Esophagus (tissue), 2 donors: Measurements from ENCODE around the gene ASCC3. TPM values are rescaled to one million over a fixed set of nuclear protein-coding genes. Genes with fewer than 3 reads are reported as not detected.

Source experiments
- H3K27ac ChIP-seq, 2 donors: one replicate each; pipeline ENCODE4 v1.5.1; 2013; ENCODE audit warnings: low read depth in 2 of 2, mild to moderate bottlenecking in 2 of 2, inconsistent platforms in 1 of 2, low read length in 1 of 2, moderate library complexity in 1 of 2
- H3K27me3 ChIP-seq, 2 donors: one replicate each; pipeline ENCODE4 v1.6.1; 2013; ENCODE audit warnings: low read length in 2 of 2, control low read depth in 1 of 2, mild to moderate bottlenecking in 1 of 2; ENCODE audit not compliant: insufficient read depth in 2 of 2, control insufficient read depth in 1 of 2
- H3K36me3 ChIP-seq, 2 donors: one replicate each; pipeline ENCODE4 v1.6.1; 2013; ENCODE audit warnings: low read length in 1 of 2; ENCODE audit not compliant: control insufficient read depth in 2 of 2, insufficient read depth in 2 of 2
- H3K4me1 ChIP-seq, 2 donors: one replicate each; pipeline ENCODE4 v1.6.1; 2013; ENCODE audit warnings: low read length in 1 of 2; ENCODE audit not compliant: control insufficient read depth in 2 of 2, insufficient read depth in 2 of 2
- H3K4me3 ChIP-seq, 2 donors: one replicate each; pipeline ENCODE4 v1.5.1; 2013; ENCODE audit warnings: low read length in 2 of 2, mild to moderate bottlenecking in 2 of 2, low read depth in 1 of 2, moderate library complexity in 1 of 2
- H3K9me3 ChIP-seq, 2 donors: one replicate each; pipeline ENCODE4 v1.6.1; 2013; ENCODE audit warnings: mild to moderate bottlenecking in 2 of 2, low read depth in 1 of 2, low read length in 1 of 2, moderate library complexity in 1 of 2; ENCODE audit not compliant: control insufficient read depth in 2 of 2, insufficient read depth in 1 of 2
- WGBS, 2 donors: extraction: QIAGEN DNeasy Blood & Tissue Kit; methylation state at CpG; one replicate each; pipeline ENCODE4 v1.1.7; 2013; 5-methylcytosine and 5-hydroxymethylcytosine counted together
- polyA plus RNA-seq, 2 donors: library from polyadenylated mRNA; stranded (reverse); fragments of 200-250 nt; gene quantifications; one replicate each; pipeline ENCODE4 v1.2.3, GENCODE V29; 2013
- donor health status: healthy with polysubstance abuse.
- donor health status: Bipolar disorder and iron deficiency.

Gene ASCC3
- polyA plus RNA-seq, 2 donors, result 7.4 to 15.0 TPM

DNA sequence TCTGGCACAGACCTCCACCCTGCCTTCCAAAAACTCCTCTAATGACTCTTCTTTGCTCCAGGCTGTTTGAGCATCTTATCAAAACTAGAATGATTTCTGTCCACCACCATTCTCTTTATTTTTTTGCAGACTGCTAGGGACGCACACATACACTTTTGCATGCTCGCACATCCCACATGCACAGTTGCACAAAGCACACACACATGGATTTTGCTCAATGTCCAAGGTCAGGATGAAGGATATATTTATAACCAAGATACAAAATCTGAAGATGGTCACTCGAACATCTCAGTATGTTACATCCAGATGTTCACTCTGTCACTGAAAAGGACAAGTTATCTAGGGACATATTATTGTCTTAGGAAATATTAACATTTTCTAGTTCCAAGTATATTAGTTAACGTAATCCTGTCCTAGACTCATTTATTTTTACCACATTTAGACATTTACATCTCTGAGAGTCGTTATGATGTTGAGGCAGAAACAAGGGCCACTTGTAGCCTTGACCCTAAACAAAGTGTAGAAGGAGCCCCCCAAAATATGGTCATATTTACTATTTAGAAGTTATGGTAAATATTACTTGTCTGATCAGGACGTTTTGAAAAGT lies 413.0 kb downstream of the ASCC3 start:
- H3K9me3 ChIP-seq, result peaks cover 6 to 18% of the 10 kb centered on the region in 2 donors
- H3K4me3 ChIP-seq, result no peak overlapping the region
- peaks cover under 1 to 47% of the 10 kb centered on the region in 2 donors for H3K27me3 ChIP-seq
- peaks cover 7 to 11% of the 10 kb centered on the region in 2 donors for H3K4me1 ChIP-seq
- no peaks in the 10 kb centered on the region for H3K36me3 ChIP-seq
- no peak overlapping the region for H3K27ac ChIP-seq
- WGBS, 2 donors, result 34 to 42% methylated on average over 6 of the region's 6 CpGs

DNA sequence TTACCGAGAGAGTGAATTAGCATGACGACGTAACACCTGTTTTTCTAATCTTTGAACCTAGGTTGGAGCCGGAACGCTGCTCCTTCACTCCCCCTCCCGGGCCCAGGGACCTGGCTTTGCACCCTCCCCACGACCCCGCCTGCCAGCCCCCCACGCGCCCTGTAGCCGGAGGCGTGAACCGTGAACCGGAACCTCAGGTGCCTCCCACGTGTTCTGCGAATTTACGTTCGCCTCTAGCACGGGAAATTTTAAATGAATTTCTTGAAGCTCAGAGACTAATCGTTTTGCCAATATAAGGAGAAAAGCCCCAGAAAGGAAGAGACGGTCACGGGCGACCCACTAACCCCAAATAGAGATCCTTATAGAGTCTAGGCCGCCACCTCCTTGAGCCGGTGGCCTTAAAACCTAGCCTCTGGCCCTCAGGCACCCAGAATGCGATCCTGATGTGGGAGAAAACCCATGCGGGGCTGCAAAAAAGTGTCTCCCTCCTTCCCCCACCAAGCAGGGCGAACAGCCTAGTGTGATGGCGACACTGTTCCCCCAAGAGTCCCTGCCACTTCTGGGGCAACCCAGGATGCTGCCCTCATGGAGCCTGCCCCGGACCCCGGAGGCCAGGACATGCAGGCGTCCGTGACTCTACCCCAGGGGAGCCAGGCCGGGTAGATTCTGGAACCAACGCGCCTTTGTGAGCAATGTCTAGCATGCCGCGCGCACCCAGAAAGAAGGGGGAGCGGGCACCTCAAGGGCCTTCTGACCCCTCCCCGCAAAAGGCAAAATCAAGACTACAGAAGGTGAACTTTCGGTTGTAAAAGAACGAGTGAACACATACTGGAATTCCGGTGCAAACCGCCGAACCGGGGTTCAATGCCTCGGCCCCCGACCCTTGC lies 413.8 kb downstream of the ASCC3 start:
- H3K4me1 ChIP-seq, result peaks cover 7 to 11% of the 10 kb centered on the region in 2 donors
- H3K9me3 ChIP-seq, result peaks cover 6 to 18% of the 10 kb centered on the region in 2 donors
- 14 to 24% methylated on average over 48 to 49 of the region's 49 CpGs for WGBS, 2 donors
- H3K27me3 ChIP-seq, result peaks cover 5 to 49% of the 10 kb centered on the region in 2 donors
- H3K4me3 ChIP-seq, result no peak overlapping the region
- no peak overlapping the region for H3K27ac ChIP-seq
- H3K36me3 ChIP-seq, result no peaks in the 10 kb centered on the region

DNA sequence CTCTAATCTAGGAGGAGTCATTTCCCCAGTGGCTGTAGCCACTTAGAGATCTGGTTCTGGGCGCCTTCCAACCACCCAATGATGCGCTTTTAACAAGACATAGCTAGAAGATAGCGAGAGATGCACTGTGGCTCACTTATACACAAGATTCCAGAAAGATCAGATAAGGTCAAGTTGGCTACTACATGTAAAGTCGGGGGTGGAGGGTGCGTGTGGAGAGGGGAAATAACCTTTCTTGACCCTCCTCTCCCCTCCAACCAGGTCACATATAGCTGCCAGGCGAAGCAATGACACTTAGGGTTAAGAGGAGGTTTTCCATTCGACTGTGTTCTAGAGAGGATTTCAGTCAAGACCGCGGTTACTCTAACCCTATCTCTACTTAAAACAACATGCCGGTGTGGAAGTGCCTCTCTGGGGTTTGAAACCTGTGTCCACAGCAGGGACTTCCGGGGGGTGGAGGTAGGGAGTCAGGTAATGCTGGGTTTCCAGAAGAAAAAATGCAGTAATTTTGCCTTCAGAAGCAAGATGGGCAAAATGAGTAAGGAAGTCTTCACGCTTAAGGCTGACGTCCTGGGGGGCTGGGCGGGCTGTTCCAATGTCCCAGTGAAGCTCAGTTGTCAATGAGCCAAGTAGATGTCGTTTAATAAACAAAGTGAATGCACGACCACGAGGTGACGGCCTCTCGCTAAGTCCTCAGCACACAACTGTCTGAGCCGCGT lies 414.6 kb downstream of the ASCC3 start:
- peaks cover 6 to 18% of the 10 kb centered on the region in 2 donors for H3K9me3 ChIP-seq
- H3K27ac ChIP-seq, result no peak overlapping the region
- peaks cover 7 to 11% of the 10 kb centered on the region in 2 donors for H3K4me1 ChIP-seq
- peaks cover 5 to 49% of the 10 kb centered on the region in 2 donors for H3K27me3 ChIP-seq
- no peak overlapping the region for H3K4me3 ChIP-seq
- 9 to 17% methylated on average over 21 of the region's 21 CpGs for WGBS, 2 donors
- H3K36me3 ChIP-seq, result no peaks in the 10 kb centered on the region

DNA sequence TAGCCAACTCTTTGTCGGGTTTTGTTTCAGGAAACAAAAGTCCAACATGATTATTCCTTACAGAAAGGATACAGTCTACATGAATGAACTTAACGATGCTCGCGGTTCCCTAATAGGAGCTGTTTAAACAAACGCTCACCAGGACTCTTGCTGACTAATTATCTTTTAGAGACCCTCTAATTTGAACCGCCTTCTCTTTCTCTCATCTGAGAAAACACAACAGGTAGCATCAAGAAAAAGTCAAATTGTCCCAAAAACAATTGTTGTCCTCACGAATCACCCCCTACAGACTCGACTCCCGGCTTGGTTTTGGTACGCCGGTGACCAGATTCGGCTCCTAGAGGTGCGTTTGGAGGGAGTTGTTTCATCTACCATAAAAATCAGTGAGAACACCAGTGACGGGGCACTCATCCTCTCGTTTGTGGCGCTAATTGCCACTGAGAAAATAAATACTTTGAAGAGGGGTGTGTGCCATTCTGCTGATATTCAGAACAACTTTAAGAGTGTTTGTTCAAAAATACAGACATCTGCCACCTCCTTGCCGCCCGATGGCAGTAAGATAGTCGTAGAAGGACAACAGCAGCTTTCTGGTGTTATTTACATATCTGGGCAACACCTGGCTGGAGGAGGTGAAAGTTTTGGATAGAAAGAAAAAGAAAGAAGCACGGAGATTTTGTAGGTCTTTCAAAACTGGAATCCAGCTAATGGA lies 415.3 kb downstream of the ASCC3 start:
- Histone ChIP-seq H3K27ac (no peak overlapping the region), H3K36me3 (no peaks in the 10 kb centered on the region), H3K9me3 (peaks cover 6 to 20% of the 10 kb centered on the region in 2 donors), H3K4me3 (no peak overlapping the region), H3K27me3 (peaks cover 5 to 55% of the 10 kb centered on the region in 2 donors), H3K4me1 (peaks cover 7 to 11% of the 10 kb centered on the region in 2 donors)
- 12 to 16% methylated on average over 20 of the region's 20 CpGs for WGBS, 2 donors

DNA sequence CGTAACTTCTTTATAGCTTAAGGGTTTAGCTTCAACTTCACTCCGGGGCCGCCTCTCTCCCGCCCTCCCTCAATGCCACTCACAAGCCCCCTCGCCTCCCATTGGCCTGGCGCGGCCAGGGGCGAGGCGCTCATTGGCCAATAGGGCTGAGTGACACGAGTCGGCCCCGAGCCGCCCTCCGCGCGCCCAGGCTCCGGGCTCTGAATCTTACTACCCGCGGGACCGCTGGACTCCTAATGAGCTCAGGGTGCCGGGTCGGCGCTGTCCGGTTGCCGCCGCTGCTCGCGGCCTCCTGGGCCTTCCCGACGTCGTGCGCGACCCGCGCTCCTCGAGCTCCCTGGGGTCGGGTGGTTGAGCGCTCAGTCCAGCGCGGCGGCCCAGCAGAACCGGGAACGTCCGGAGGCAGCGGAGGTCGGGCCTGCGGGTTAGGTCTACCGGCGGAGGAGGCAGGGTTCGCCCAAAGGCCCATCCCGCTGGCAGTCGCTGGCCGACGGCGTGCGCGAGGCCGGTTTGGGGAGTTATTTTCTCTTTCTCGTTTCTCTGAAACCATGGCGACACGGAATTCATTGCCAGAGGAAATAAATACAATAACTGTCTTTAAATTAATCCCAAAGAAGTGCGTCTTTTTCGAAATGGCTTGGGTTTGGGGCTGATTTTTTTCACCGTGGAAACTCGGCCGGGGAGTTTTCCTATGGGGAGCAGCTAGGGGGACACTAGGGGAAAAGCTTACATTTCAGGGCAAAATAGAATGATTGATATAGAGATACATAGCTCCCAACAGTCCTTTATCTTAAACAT lies 416.0 kb downstream of the ASCC3 start, which contains the start of gene SIM1:
SIM1 (minus strand) TSS at position 19 of the 798 bp plus-strand sequence. CDS start 1,453 bp downstream, outside the sequence.
- Histone ChIP-seq H3K9me3 (peaks cover 6 to 20% of the 10 kb centered on the region in 2 donors), H3K4me1 (peaks cover 7 to 11% of the 10 kb centered on the region in 2 donors), H3K27ac (no peak within 1 kb of the TSS), H3K36me3 (no peaks in the 10 kb centered on the region), H3K4me3 (peak within 1 kb of the TSS; percentile 23 to 43), H3K27me3 (peaks cover 5 to 55% of the 10 kb centered on the region in 2 donors)
- 7 to 10% methylated on average over 63 to 66 of the region's 66 CpGs for WGBS, 2 donors

DNA sequence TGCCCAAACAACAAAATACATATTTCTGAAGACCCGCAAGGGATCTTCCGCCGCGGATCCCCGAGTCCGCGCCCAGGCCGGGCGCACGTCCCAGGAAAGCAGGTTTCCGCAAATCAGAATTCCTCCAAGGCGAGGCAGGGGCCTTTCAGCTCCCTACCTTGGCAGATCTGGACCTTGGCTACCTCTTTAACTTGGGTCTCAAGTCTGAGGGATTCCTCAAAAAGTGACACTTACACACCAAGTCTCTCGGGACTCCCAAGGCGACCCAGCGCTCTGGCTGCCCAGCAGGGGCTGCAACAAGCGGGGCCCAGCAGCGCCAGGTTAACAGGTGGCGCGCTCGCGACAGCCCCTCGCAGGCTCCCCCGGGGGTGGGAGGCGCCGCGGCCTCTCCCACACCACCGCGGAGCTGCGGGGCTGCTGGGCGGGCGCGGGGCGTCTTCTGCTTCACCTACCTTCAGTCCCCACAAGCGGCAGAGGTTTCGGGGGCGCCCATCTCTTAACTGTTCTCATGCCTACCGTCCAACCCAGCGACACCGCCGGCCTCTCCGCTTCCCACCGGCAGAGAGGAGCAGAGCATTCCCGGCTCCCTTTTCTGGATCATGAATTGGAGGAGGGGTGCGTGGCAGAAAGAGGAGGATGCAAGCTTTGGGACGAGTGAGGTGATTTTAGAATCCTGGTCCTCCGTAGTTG lies 416.8 kb downstream of the ASCC3 start:
- Histone ChIP-seq H3K27me3 (peaks cover 5 to 51% of the 10 kb centered on the region in 2 donors), H3K36me3 (no peaks in the 10 kb centered on the region), H3K9me3 (peaks cover 6 to 20% of the 10 kb centered on the region in 2 donors), H3K4me3 (peak overlapping the region in 1 of 2 donors; percentile 43), H3K4me1 (peaks cover 7 to 11% of the 10 kb centered on the region in 2 donors), H3K27ac (no peak overlapping the region)
- 10 to 13% methylated on average over 46 of the region's 46 CpGs for WGBS, 2 donors

DNA sequence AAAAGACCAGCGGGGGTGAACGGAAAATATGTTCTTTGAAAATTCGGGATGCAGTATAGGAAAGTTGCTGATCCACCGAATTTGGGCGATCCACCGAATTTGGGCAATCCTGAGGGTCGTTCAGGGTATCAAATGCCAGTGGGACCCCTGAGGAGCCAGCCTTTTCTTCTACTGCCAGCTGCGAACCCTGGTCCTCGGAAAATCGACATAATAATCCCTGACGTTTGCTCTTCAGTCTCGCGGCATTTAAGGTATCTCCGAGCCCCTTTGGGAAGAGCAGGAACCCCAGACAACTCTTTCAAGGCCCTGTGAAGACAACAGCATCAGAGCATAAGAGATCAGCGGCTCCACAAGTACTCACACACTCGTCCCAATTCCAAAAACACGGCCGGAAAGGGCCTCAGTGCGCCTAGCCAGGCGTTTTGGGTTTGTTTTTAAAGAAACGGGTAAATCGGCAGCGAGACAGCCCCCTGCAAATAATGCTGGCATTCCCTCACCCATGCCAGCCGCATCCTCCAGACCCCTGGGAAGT lies 417.4 kb downstream of the ASCC3 start:
- WGBS, 2 donors, result 10 to 11% methylated on average over 24 of the region's 24 CpGs
- Histone ChIP-seq H3K4me1 (peaks cover 7 to 11% of the 10 kb centered on the region in 2 donors), H3K4me3 (no peak overlapping the region), H3K36me3 (no peaks in the 10 kb centered on the region), H3K9me3 (peaks cover 6 to 20% of the 10 kb centered on the region in 2 donors), H3K27me3 (peaks cover 5 to 51% of the 10 kb centered on the region in 2 donors), H3K27ac (no peak overlapping the region)
